NCI-H2081 (cell line): Measurements from ENCODE around the gene EXD2.
"Not testable (repeated sequence)": the region's sequence is repeated elsewhere in the genome, so short reads cannot be mapped to it uniquely, and the experiment has no call there.

Experiments used
- DNase-seq, 2 experiments: peaks; one replicate each; lab custom pipeline; 2025; lab: John Stamatoyannopoulos, UW

Gene EXD2

DNA sequence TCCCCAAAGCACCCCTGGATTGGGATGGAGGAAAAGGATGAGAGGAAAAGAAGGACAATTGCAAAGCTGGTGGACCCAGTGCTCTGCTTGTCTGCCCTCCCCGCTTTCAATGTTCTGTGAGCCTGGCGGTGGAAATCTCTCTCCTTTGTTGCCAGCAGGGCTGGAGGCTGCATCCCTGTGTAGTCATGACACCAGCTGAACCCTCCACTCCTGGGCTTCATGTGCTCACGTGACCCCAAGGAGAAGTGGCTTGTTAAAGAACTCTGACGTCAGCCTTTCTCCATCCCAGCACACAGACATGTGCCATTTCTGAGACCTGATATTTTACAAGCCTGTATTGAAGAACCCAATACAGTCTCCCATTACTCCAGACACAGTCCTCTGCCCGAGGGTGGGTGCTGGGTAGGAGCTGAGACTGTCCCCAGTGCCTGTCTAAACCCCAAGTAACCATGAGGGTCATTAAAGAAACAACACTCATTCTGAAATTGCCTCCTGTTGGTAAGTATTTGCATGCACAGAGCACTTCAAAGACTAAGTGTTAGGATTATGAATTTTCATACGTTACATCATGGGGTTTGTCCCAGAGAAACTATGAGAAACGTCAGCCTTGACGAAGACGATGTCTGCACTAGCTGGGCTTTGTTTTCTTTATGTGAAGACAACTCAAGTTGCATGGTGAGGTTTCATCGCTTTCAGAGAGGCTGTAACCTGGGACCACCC is 90.3 kb downstream of the EXD2 start:
- no peak for DNase-seq

DNA sequence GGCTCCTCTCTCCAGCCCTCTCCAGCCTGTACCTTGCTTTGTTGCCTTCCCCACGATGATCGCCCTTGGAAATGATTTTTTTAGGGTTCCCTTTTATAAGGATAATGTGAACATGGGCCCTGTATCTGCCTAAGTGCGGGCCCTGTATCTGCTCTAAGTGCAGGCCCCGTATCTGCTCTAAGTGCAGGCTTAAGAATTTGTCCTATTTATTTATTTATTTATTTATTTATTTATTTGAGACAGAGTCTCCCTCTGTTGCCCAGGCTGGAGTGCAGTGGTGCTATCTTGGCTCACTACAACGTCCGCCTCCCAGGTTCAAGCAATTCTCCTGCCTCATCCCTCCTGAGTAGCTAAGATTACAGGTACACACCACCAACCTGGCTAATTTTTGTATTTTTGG is 91.2 kb downstream of the EXD2 start:
- DNase-seq = no peak

DNA sequence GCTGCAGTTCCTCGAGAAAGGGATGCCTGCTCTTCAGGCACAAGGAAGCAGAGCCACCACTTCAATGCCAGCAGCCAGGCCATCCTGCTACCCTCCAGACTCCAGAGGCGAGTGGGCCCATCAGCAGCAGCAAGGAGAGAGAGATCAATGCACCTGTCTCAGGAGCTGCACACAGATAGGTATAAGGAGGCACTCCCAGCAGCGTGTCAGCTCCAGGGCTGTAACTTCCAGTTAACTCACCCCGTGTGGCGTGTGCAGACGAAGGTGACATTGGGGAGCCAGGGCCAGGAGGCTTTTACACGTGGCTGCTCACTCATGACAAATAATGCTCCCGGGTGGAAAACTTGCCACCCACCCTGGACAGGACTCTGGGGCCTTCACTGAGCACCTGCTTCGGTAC is 92.9 kb downstream of the EXD2 start:
- DNase-seq = no peak

DNA sequence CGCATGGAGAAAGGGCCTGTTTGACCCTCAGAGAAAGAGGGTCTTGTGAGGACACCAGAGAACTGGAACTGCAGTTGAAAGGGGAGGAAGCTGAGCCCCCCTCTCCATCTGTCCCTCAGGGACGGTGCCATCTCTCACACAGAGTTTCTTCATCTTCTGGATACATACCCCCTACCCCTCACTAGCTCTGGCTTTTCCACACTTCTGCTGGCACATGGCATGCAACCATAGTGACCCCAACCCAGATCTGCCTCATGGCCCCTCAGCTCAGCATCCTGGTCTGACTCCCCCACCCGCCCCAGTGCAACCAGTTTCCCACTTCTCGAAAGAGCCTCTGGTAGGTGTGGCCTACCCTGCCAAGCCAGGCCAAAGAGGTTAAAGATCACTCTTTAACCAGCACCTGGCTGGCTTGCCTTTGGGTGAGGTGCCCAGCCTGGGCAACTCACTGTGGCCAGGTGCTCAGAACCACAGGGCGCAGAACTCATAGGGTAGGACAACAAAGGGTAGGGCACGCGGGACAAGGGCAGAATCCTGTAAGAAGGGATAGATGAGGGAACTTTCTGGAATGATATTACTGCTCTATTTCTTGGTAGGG is 94.5 kb downstream of the EXD2 start:
- no peak for DNase-seq

GRCh38 chr14:69287098-69288010 is 96.1 kb downstream of the EXD2 start:
- no peak for DNase-seq

- DNase-seq = no peak
Observed at GRCh38 chr14:69288011-69288771, 96.9 kb downstream of the EXD2 start.

DNA sequence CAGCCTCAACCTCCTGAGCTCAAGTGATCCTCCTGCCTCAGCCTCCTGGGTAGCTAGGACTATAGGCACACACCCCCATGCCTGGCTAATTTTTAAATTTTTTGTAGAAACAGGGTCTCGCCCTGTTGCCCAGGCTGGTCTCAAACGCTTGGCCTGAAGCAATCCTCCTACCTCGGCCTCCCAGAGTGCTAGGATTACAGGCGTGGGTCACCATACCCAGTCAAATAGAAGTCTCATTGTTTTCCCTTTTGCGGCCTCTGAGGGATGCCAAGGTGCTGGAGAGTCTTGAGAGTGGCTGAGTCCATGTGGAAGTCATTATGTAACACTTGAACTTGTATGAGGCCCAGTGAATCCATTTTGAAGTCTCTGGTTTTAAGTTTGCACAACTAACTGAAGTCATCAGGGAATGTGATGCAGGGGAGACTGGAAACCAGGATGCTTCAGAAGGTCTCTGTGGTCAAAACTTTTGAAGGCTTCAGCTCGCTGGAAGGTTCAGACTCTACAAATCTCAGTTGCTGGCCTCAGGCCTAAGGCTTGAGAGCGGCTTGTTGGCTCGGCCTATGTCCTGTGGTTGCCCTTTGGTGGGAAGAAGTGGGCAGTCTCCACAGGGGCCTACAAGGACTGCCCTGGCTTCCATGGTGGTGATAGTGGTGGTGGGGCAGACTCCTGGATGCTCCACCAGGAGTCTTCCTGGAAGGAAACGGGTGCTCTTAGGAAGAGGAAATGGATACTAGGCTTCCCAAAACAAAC is 97.8 kb downstream of the EXD2 start:
- no peak for DNase-seq

GRCh38 chr14:69289811-69290520 is 98.7 kb downstream of the EXD2 start:
- DNase-seq = no peak

DNA sequence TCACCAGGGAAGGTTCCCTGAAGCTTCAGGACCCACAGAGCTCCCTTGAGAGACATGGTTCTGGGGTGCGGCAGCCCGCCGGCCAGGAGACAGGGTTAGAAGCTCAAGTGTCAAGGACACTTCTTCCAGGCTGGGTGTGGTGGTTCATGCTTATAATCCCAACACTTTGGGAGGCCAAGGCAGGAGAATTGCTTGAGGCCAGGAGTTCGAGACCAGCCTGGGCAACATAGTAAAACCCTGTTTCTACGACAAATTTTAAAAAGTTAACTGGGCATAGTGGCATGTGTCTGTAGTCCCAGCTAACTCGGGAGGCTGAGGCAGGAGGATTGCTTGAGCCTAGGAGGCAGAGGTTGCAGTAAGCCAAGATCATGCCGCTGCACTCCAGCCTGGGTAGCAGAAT is 99.6 kb downstream of the EXD2 start:
- DNase-seq = not testable (repeated sequence)

DNA sequence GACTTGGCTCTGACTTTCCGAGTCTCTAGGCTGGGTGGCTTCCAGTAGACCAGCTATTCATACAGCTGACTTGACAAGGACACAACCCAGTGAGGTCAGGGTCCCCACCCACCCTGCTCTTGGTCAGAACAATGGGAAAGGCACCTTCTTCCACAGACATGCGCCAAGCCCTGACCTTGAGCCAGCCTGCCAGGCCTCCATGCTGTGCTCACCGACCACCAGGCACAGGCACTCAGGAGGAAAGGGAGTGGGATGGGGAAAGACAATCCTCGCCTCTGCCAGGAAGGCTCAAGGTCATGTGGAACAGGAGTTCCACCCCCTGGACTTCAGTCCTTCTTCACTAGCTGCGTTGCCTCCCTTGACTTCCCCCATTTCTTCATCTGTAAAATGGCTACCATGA is 100.1 kb downstream of the EXD2 start:
- DNase-seq = no peak

GRCh38 chr14:69291891-69292561 is 100.7 kb downstream of the EXD2 start:
- no peak for DNase-seq
